Hepatocyte (in vitro differentiated cells): ENCODE data around the gene RAB22A.

Experiments
- EZH2 ChIP-seq: fragments of 200-600 bp; sonication (generic); IDR thresholded peaks from 2 replicates; pipeline ENCODE4 v1.6.1; 2016; ENCODE audit warnings: antibody characterized with exemption, mild to moderate bottlenecking, borderline replicate concordance
- TF ChIP-seq, protein P1 (sequence below): fragments of 200-600 bp; sonication (generic); IDR thresholded peaks from 2 replicates; pipeline ENCODE4 v1.5.1; 2016; ENCODE audit warnings: antibody characterized with exemption, mild to moderate bottlenecking; ENCODE audit not compliant: poor library complexity

DNA sequence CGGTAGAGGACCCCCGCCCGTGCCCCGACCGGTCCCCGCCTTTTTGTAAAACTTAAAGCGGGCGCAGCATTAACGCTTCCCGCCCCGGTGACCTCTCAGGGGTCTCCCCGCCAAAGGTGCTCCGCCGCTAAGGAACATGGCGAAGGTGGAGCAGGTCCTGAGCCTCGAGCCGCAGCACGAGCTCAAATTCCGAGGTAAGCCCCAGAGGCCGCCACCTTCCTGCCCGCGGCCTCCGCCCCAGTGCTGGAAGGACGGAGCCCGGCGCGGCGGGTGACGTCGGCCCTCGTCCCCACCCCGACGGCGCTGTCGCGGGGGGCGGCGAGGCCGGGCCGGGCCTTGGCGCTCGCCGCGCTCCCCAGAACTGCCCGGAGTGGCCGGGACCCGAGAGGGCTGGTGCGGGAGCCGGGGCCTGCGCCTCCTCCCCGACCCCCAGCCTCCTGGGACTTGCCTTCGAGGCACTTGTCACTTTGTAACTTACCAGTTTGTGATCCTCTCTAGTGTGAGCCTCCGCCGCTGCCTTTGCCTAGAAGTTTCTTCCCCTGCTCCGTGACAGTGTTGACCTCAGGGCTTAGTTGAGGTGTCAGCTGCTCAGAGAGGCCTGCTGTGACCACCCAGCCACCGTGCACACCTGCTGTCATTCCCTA is 79.9 kb downstream of the RAB22A start:
- TF ChIP-seq, protein P1, sequence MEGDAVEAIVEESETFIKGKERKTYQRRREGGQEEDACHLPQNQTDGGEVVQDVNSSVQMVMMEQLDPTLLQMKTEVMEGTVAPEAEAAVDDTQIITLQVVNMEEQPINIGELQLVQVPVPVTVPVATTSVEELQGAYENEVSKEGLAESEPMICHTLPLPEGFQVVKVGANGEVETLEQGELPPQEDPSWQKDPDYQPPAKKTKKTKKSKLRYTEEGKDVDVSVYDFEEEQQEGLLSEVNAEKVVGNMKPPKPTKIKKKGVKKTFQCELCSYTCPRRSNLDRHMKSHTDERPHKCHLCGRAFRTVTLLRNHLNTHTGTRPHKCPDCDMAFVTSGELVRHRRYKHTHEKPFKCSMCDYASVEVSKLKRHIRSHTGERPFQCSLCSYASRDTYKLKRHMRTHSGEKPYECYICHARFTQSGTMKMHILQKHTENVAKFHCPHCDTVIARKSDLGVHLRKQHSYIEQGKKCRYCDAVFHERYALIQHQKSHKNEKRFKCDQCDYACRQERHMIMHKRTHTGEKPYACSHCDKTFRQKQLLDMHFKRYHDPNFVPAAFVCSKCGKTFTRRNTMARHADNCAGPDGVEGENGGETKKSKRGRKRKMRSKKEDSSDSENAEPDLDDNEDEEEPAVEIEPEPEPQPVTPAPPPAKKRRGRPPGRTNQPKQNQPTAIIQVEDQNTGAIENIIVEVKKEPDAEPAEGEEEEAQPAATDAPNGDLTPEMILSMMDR: no peak
- TF ChIP-seq EZH2: no peak
